OCI-LY3 (cell line): ENCODE results near the gene ARHGAP15.

Experiments
- CTCF ChIP-seq: fragments of 200-600, 300-600 bp; sonication (generic); IDR thresholded peaks from 2 replicates; pipeline ENCODE4 v1.5.1; 2014; ENCODE audit warnings: antibody characterized with exemption, low read length, low read depth
- EZH2phosphoT487 ChIP-seq: fragments of 200-600 bp; shearing (Covaris generic); IDR thresholded peaks from 2 replicates; pipeline ENCODE4 v1.6.1; 2018; ENCODE audit warnings: antibody characterized with exemption, mixed run types, low read depth

- TF ChIP-seq CTCF (no peak), EZH2phosphoT487 (no peak)
Observed at GRCh38 chr2:143144813-143145455, 15.7 kb downstream of the ARHGAP15 start.
